Daoy (cell line): ENCODE results near the gene REST. TPM values are rescaled to one million over a fixed set of nuclear protein-coding genes. Genes with fewer than 3 reads are reported as not detected.
"Not testable (repeated sequence)": the region's sequence is repeated elsewhere in the genome, so short reads cannot be mapped to it uniquely, and the experiment has no call there.

Experiments
- DNase-seq: peaks from one replicate; pipeline ENCODE4 v3.0.0-alpha.2; 2015; ENCODE audit warnings: low read depth
- total RNA-seq: library from RNA; depleted of rRNA; stranded (reverse); fragments of >200 nt; shearing (Covaris generic); gene quantifications from 2 replicates; pipeline ENCODE4 v1.2.3, GENCODE V29; 2014; rRNA removed

Gene REST
- total RNA-seq, result 13.1 and 13.6 TPM in 2 replicates

- DNase-seq, result peak; percentile 76
Observed at GRCh38 chr4:56907489-56908205, at the start of gene REST. Gene REST (plus strand): TSS chr4:56907900. CDS start chr4:56910639, 2,739 bp downstream.

- no peak for DNase-seq
Observed at GRCh38 chr4:56859841-56860240, 47.9 kb upstream of the REST start.

DNA sequence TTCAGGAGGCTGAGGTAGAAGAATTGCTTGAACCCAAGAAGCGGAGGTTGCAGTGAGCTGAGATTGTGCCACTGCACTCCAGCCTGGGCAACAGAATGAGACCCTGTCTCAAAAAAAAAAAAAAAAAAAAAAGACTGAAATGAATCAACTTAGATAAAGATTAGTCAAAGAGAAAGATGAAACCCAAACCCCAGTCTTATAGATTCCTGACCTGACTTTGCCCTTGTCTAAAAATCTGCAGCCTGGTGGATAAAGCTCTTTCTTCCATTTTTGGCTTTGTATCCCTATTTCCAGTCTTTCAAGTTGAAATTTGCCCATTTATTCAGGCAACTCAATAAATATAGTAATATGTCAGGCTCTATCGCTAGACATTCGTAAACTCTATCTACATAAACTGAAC is 46.9 kb upstream of the REST start:
- DNase-seq, result no peak

DNA sequence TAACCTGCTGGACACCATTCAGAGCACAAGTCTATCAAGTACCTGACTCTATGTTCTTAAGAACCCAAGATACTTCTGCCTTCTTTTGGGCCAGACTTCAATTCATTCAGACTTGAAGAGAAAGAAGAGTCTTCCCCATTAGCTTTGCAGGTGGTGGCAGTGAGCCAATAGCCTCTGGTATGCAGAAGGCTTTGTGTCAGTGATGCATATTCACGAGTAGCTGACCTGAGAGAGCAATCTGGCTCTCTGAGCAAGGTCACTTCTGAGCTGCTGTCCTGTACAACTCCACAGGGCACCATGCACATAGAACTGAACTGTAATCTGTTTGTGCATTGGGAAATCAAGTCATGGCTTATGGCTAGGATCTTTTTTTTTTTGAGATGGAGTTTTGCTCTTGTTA is 46.3 kb upstream of the REST start:
- peak; percentile 7 for DNase-seq

DNA sequence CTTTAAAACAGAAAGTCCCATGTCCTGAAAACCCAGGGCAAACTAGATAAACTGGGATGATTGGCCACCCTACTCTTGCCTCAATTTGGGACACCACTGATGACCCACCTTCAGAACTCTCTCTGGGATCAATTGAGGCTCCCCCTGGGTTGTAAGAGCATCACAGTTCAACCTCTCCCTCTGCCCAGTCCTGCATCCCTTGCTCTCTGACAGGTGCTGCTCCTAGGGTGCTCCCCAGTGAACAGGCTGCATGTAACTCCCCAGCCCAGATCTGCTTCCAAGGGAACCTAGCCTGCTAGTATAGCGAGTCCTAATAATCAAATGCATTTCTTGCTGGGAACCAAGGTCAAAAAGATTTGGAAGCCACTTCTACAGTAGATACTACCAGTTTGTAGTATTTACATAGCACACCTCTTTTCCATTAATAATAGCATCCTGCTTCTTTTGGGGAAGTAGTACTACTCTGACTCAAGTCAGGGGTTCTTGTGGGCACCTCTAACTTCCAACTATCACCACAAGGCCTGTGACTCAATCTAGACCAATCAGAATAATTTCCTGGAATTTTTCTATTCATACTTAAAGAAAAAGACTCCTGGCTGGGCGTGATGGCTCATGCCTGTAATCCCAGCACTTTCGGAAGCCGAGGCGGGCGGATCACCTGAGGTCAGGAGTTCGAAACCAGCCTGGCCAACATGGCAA is 44.1 kb upstream of the REST start:
- no peak for DNase-seq

- DNase-seq, result no peak
Observed at GRCh38 chr4:56870946-56871345, 36.8 kb upstream of the REST start.

GRCh38 chr4:56871371-56871866 is 36.3 kb upstream of the REST start:
- DNase-seq, result no peak

- no peak for DNase-seq
Observed at GRCh38 chr4:56874166-56874565, 33.5 kb upstream of the REST start.

- DNase-seq, result no peak
Observed at GRCh38 chr4:56874923-56875322, 32.8 kb upstream of the REST start.

- no peak for DNase-seq
Observed at GRCh38 chr4:56876264-56876663, 31.4 kb upstream of the REST start.

- no peak for DNase-seq
Observed at GRCh38 chr4:56879996-56880395, 27.7 kb upstream of the REST start.

DNA sequence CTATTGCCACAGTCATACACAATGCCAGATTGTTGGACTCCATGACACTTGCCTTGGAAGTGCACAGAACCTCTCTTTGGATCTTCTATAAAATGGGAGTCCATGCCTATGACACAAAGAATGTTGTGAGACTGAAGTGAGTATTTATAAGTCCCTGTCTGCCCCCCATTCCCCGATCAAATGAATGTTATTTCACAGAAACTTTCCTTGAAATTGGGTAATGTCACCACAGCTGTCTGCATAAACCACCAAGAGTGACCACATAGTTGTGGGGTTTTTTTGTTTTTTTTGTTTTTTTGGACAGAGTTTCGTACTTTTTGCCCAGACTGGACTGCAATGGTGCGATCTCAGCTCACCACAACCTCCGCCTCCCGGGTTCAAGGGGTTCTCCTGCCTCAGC is 27.1 kb upstream of the REST start:
- DNase-seq, result no peak

DNA sequence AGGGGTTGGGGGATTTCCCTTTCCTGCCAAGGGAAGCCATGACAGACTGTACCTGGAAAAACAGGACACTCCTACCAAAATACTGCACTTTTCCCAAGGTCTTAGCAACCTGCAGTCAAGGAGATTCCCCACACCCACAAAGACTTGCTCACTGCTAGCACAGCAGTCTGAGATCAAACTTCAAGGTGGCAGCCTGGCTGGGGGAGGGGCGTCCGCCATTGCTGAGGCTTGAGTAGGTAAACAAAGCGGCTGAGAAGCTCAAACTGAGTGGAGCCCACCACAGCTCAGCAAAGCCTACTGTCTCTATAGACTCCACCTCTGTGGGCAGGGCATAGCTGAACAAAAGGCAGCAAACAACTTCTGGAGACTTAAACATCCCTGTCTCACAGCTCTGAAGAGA is 23.2 kb upstream of the REST start:
- not testable (repeated sequence) for DNase-seq

GRCh38 chr4:56892691-56893090 is 15.0 kb upstream of the REST start:
- no peak for DNase-seq

GRCh38 chr4:56897842-56898241 is 9.9 kb upstream of the REST start:
- DNase-seq, result not testable (repeated sequence)

DNA sequence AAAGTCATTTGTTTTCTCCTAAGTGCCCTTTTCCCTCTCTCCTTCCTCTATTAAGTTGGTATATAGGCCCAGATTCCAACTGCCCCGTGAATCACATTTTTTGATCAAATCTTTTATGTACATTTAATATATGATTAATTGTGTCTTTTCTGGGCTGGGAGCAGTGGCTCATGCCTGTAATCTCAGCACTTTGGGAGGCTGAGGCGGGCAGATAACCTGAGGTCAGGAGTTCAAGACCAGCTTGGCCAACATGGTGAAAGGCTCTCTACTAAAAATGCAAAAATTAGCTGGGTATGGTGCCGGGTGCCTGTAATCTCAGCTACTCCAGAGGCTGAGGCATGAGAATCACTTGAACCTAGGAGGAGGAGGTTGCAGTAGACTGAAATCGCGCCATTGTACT is 7.5 kb upstream of the REST start:
- not testable (repeated sequence) for DNase-seq

GRCh38 chr4:56902703-56903102 is 5.0 kb upstream of the REST start:
- DNase-seq, result no peak

- DNase-seq, result no peak
Observed at GRCh38 chr4:56905796-56906195, 1.9 kb upstream of the REST start.

GRCh38 chr4:56906489-56907393 is 959 bp upstream of the REST start:
- DNase-seq, result no peak

DNA sequence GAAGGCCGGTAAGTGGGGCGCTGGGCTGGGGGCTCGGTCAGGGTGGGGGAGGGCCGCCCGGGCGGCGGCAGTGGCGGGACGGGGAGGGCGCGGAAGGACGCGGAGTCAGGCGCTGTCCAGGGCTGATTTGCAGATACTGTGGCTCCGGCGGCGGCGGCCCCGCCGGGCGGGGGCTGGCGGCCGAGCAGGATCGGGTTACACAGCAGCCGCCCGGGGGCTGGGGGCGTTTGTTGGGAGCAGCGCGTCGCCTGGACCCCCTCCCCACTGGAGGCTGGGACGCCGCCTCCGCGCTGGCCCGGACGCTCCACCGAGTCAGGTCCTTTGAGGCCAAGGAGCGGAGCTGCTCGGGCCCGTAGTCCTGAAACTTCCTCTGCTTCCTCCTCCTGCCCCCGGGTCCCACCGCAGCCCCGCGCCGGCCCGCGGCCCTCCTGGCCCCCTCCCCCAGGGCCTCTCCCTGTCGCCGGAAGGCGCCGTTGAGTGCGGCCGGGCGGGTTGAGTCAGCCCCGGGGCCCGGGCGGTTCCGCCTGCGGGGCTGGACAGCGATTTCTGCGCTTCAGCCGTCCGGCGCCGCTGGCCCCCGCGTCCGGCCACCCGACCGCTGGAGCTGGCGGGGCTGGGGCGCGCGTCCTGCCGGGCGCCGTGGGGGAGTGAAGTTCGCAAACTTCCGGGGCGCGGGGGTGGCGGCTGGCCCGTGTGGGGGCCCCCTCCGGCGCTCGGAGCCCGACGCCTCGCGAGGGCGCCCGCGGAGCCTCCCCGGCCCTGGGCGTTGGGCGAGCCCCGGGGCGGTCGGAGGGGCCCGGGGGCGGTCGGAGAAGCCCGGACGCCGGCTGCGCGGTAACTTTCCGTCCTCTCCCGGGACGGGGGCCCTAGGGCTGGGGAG is 746 bp downstream of the REST start:
- DNase-seq, result peak; percentile 47
